ENCODE data around the gene PTPRO.

PTPRO gene

GRCh38 chr12:15344561-15344960 lies 22.3 kb downstream of the PTPRO start:
- DNase-seq (ENCODE audit: extremely low spot score, insufficient read length, low read depth) (no peak), FAIRE-seq (no peak)

- FAIRE-seq (no peak), DNase-seq (ENCODE audit: extremely low spot score, insufficient read length, low read depth) (no peak)
Observed at GRCh38 chr12:15346488-15346887, 24.2 kb downstream of the PTPRO start.

- FAIRE-seq: no peak
- no peak for DNase-seq (ENCODE audit: extremely low spot score, insufficient read length, low read depth)
Observed at GRCh38 chr12:15350643-15351042, 28.3 kb downstream of the PTPRO start.

GRCh38 chr12:15355766-15356165 lies 33.5 kb downstream of the PTPRO start:
- no peak for DNase-seq (ENCODE audit: extremely low spot score, insufficient read length, low read depth)
- no peak for FAIRE-seq

DNA sequence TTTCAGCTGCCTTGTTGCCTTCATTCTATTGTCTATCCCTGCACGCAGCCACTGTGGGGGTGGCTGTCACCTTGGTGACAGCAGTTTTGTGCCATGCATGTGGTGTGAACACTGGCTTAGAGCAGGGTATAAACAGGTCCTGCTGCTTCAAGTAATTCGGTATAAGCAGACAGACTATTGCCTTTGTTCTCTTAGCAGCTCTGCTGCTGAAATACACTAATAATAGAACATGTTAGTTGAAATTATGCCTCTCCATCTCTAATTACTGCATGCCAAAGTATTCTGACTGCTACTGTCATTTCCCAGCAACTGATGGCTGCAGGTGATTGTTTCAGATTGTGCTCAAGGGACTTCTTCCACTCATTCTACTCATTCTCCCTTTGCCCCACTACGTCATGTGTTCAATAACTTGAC lies 34.6 kb downstream of the PTPRO start:
- DNase-seq (ENCODE audit: extremely low spot score, insufficient read length, low read depth) (no peak), FAIRE-seq (no peak)

- FAIRE-seq (no peak), DNase-seq (ENCODE audit: extremely low spot score, insufficient read length, low read depth) (no peak)
Observed at GRCh38 chr12:15364221-15365160, 42.2 kb downstream of the PTPRO start.

- FAIRE-seq (no peak), DNase-seq (ENCODE audit: extremely low spot score, insufficient read length, low read depth) (no peak)
Observed at GRCh38 chr12:15368812-15369211, 46.5 kb downstream of the PTPRO start.

GRCh38 chr12:15372352-15372751 lies 50.0 kb downstream of the PTPRO start:
- DNase-seq (ENCODE audit: extremely low spot score, insufficient read length, low read depth) (no peak), FAIRE-seq (no peak)

GRCh38 chr12:15387772-15388171 lies 65.5 kb downstream of the PTPRO start:
- DNase-seq (ENCODE audit: extremely low spot score, insufficient read length, low read depth): no peak
- FAIRE-seq: no peak

- DNase-seq (ENCODE audit: extremely low spot score, insufficient read length, low read depth) (no peak), FAIRE-seq (no peak)
Observed at GRCh38 chr12:15389561-15389960, 67.3 kb downstream of the PTPRO start.

- no peak for DNase-seq (ENCODE audit: extremely low spot score, insufficient read length, low read depth)
- no peak for FAIRE-seq
Observed at GRCh38 chr12:15393037-15393436, 70.7 kb downstream of the PTPRO start.

DNA sequence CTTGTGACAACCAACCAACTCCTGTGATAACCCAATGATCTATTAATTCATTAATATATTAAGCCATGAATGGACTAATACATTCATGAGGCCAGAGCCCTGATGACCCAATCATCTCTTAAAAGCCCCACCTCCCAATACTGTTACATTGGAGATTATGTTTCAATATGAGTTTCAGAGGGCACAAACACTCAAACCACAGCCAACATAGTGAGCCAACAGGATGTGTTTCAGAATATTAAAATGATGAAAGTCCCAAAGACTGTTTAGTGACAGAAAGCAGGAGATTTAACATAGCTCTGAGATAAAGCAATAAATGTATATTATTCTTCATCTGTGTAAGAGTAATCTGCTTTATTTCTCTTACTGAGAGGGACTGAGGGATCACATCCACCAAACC lies 71.7 kb downstream of the PTPRO start:
- DNase-seq (ENCODE audit: extremely low spot score, insufficient read length, low read depth) (no peak), FAIRE-seq (no peak)

- no peak for DNase-seq (ENCODE audit: extremely low spot score, insufficient read length, low read depth)
- no peak for FAIRE-seq
Observed at GRCh38 chr12:15404485-15404884, 82.2 kb downstream of the PTPRO start.

- no peak for FAIRE-seq
- DNase-seq (ENCODE audit: extremely low spot score, insufficient read length, low read depth): no peak
Observed at GRCh38 chr12:15405606-15406005, 83.3 kb downstream of the PTPRO start.

DNA sequence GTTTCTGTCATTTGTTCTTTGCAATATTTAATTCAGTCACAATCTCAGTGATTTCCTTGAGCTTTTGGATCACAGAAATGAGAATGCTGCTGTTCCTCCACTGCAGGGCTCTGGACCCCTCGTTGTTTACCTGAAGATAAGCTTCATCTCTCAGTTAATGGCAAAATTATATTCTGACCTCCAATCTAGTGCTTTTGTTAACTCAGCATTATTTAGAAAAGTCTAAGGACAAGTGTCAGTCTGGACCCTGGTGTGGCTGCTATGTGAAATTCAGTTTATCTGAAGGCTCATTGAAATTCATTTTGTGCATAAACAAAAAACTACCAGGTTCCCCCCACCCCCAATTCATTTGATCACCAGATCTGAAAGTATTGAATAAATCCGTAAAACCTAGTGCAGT lies 84.7 kb downstream of the PTPRO start:
- FAIRE-seq (no peak), DNase-seq (ENCODE audit: extremely low spot score, insufficient read length, low read depth) (no peak)

GRCh38 chr12:15411842-15412241 lies 89.5 kb downstream of the PTPRO start:
- FAIRE-seq (no peak), DNase-seq (ENCODE audit: extremely low spot score, insufficient read length, low read depth) (no peak)

- FAIRE-seq (no peak), DNase-seq (ENCODE audit: extremely low spot score, insufficient read length, low read depth) (no peak)
Observed at GRCh38 chr12:15417691-15418090, 95.4 kb downstream of the PTPRO start.

GRCh38 chr12:15423629-15424028 lies 101.3 kb downstream of the PTPRO start:
- FAIRE-seq: no peak
- no peak for DNase-seq (ENCODE audit: extremely low spot score, insufficient read length, low read depth)

- no peak for FAIRE-seq
Observed at GRCh38 chr12:15427913-15428312, 105.6 kb downstream of the PTPRO start.

DNA sequence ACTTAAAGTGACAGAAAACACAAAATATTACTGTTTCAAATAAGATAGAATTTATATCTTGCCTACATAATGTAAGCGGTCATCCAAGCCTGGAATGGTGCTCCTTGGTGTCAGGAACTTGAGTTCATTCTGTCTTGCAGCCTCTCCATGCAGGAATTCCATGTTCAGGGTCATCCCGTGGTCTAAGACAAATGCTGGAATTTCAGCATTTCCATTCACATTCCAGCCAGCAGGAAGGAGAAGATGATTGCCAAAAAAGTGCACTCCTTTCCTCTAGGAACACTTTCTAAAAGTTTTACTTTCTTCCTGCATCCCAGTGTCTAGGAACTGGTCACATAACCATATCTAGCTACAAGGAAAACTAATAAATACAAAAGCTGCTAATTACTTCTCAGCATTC lies 106.3 kb downstream of the PTPRO start:
- no peak for DNase-seq (ENCODE audit: extremely low spot score, insufficient read length, low read depth)
- no peak for FAIRE-seq

More at GRCh38 chr12:15427913-15428312, 105.6 kb downstream of the PTPRO start:
- no peak for DNase-seq (ENCODE audit: extremely low spot score, insufficient read length, low read depth)

GRCh38 chr12:15429262-15429661 lies 107.0 kb downstream of the PTPRO start:
- FAIRE-seq: no peak

DNA sequence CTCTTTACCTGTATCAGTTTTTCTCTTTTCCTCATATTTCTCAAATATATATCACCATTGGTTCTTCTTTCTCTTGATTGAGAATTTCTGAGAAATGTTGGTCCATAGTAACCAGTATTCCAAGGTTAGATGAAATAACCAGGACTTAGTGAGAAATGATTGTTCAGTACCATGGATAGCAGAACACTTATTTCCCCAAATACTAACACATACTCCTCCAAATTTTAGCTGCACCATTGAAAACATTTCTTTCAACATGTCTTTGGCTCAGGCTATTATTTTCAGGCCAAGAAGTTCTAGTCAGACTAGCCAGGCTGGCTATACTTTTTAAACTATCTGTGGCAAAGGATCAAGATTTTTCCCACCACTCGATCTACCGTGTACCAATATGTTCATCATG lies 113.3 kb downstream of the PTPRO start:
- FAIRE-seq: no peak
- no peak for DNase-seq (ENCODE audit: extremely low spot score, insufficient read length, low read depth)

More at GRCh38 chr12:15429262-15429661, 107.0 kb downstream of the PTPRO start:
- DNase-seq (ENCODE audit: extremely low spot score, insufficient read length, low read depth): no peak

Data from GM18507 (cell line).